ENCODE results near the gene IFI6.
A peak's percentile ranks its signal among the peaks of the same experiment; 100 is the strongest.
"Not testable (repeated sequence)": the region's sequence is repeated elsewhere in the genome, so short reads cannot be mapped to it uniquely, and the experiment has no call there.

The IFI6 gene

DNA sequence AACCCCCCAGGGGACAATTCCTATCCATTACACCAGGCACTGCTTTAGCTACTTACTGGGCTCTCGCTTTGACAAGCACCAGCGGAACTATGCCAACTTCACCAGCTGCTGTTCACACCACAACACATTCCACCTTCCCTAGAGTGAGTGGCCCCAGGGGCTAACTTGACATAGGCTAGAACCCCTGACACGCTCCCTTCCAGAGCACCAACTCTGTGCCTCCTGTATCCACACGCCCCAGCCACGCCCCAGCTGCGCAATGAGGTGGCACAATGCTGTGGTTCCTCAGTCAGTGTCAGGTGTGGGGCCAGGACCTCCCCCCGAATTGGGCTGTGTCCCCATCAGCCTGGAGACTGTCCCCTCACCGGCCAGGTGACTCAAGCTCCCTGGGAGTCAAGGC lies 25.3 kb downstream of the IFI6 start:
- Histone ChIP-seq H3K4me3 (ENCODE audit: low read depth, low read length) (no peak overlapping the region), H3K9me3 (ENCODE audit: control insufficient read depth, insufficient read depth, low read length) (no peaks in the 10 kb centered on the region), H3K27me3 (ENCODE audit: control insufficient read depth, insufficient read depth, low read length) (no peaks in the 10 kb centered on the region), H3K36me3 (ENCODE audit: control insufficient read depth, insufficient read depth, low read length) (no peaks in the 10 kb centered on the region), H3K4me1 (ENCODE audit: control insufficient read depth, insufficient read depth, low read length) (peaks cover 14% of the 10 kb centered on the region), H3K9ac (ENCODE audit: low read depth, low read length) (peak overlapping the region; percentile 24)

DNA sequence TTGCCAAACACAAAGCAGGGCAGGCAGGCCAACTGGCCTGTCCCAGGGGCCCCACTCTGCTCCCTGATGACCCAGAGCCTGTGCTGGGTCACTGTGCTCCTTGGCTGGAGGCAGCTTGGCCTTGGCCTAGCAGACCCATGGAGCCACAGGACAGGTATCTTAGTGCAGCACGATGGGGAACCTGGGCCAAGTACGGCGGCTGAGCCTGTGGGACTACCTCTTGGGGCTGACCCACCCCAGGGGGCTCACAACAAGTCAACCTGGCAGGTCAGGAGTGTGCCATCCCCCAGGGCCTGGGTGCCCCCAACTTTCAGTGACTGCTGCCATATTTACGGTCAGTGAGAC lies 26.9 kb downstream of the IFI6 start:
- H3K4me3 ChIP-seq (ENCODE audit: low read depth, low read length), result no peak overlapping the region

DNA sequence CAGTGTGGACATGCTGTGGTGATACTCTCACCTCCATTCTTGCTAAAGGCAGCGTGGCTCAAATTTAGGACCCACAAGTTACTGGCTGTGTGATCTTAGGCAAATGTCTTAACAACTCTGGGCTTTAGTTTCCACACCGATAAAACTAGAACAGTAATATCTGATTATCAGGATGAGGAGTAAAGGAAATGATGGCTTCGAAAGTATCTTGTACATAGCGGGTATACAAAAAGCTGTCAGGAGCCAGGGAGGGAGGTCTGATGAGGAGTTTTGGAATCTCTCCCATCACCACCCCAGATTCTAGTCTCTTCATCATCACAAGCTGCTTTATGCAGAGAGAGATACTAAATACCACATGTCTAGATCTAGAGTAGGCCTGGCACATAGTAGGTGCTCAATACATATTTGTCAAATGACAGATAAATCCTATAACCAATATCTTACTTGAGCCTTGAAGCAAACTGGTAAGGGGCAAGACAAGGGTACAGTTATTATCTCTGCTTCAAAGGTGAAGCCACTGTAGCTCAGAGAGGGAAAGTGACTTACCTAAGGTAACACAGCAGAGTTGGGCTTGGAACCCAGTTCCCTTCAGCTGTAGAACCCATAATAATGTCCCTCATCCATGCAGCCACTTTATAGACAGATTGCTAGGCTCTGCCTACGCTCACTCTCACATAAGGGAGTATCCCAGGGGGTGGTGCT lies 27.5 kb downstream of the IFI6 start:
- H3K36me3 ChIP-seq (ENCODE audit: control insufficient read depth, insufficient read depth, low read length), result no peaks in the 10 kb centered on the region
- H3K4me1 ChIP-seq (ENCODE audit: control insufficient read depth, insufficient read depth, low read length), result peaks cover 5% of the 10 kb centered on the region
- no peak overlapping the region for H3K4me3 ChIP-seq (ENCODE audit: low read depth, low read length)
- H3K9me3 ChIP-seq (ENCODE audit: control insufficient read depth, insufficient read depth, low read length), result no peaks in the 10 kb centered on the region
- H3K27me3 ChIP-seq (ENCODE audit: control insufficient read depth, insufficient read depth, low read length), result no peaks in the 10 kb centered on the region
- H3K9ac ChIP-seq (ENCODE audit: low read depth, low read length), result no peak overlapping the region

More for the DNA sequence above, 26.9 kb downstream of the IFI6 start:
- H3K36me3 ChIP-seq (ENCODE audit: control insufficient read depth, insufficient read depth, low read length), result no peaks in the 10 kb centered on the region
- H3K27me3 ChIP-seq (ENCODE audit: control insufficient read depth, insufficient read depth, low read length), result no peaks in the 10 kb centered on the region
- H3K9me3 ChIP-seq (ENCODE audit: control insufficient read depth, insufficient read depth, low read length), result no peaks in the 10 kb centered on the region
- H3K4me1 ChIP-seq (ENCODE audit: control insufficient read depth, insufficient read depth, low read length), result peaks cover 5% of the 10 kb centered on the region
- H3K9ac ChIP-seq (ENCODE audit: low read depth, low read length), result no peak overlapping the region

GRCh38 chr1:27643600-27644368 lies 28.2 kb downstream of the IFI6 start:
- H3K9me3 ChIP-seq (ENCODE audit: control insufficient read depth, insufficient read depth, low read length), result no peaks in the 10 kb centered on the region
- peaks cover 5% of the 10 kb centered on the region for H3K4me1 ChIP-seq (ENCODE audit: control insufficient read depth, insufficient read depth, low read length)
- H3K4me3 ChIP-seq (ENCODE audit: low read depth, low read length), result no peak overlapping the region
- no peaks in the 10 kb centered on the region for H3K36me3 ChIP-seq (ENCODE audit: control insufficient read depth, insufficient read depth, low read length)
- no peaks in the 10 kb centered on the region for H3K27me3 ChIP-seq (ENCODE audit: control insufficient read depth, insufficient read depth, low read length)
- H3K9ac ChIP-seq (ENCODE audit: low read depth, low read length), result no peak overlapping the region

GRCh38 chr1:27640514-27640913 lies 31.5 kb downstream of the IFI6 start:
- not testable (repeated sequence) for H3K27me3 ChIP-seq (ENCODE audit: control insufficient read depth, insufficient read depth, low read length); H3K9me3 ChIP-seq (ENCODE audit: control insufficient read depth, insufficient read depth, low read length); H3K36me3 ChIP-seq (ENCODE audit: control insufficient read depth, insufficient read depth, low read length); H3K4me3 ChIP-seq (ENCODE audit: low read depth, low read length); H3K4me1 ChIP-seq (ENCODE audit: control insufficient read depth, insufficient read depth, low read length); H3K9ac ChIP-seq (ENCODE audit: low read depth, low read length)

DNA sequence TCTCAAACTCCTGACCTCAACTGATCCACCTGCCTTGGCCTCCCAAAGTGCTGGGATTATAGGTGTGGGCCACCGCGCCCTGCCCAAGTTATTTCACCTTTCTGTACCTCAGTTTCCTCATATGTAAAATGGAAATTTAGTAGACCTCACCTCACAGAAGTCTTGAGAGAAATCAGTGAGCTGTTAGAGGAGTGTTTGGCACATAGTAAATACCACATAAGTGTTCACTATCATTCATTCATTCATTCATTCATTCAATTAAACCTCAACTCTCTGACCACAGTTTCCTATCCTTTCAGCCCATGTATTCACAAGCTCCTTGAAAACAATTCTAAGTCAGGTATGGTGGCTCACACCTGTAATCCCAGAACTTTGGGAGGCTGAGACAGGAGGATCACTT lies 33.2 kb downstream of the IFI6 start:
- H3K36me3 ChIP-seq (ENCODE audit: control insufficient read depth, insufficient read depth, low read length), result no peaks in the 10 kb centered on the region
- H3K9me3 ChIP-seq (ENCODE audit: control insufficient read depth, insufficient read depth, low read length), result no peaks in the 10 kb centered on the region
- H3K9ac ChIP-seq (ENCODE audit: low read depth, low read length), result no peak overlapping the region
- H3K4me3 ChIP-seq (ENCODE audit: low read depth, low read length), result no peak overlapping the region
- H3K27me3 ChIP-seq (ENCODE audit: control insufficient read depth, insufficient read depth, low read length), result peaks cover 24% of the 10 kb centered on the region
- peaks cover 5% of the 10 kb centered on the region for H3K4me1 ChIP-seq (ENCODE audit: control insufficient read depth, insufficient read depth, low read length)

- Histone ChIP-seq H3K36me3 (ENCODE audit: control insufficient read depth, insufficient read depth, low read length) (no peaks in the 10 kb centered on the region), H3K27me3 (ENCODE audit: control insufficient read depth, insufficient read depth, low read length) (peaks cover 30% of the 10 kb centered on the region), H3K4me1 (ENCODE audit: control insufficient read depth, insufficient read depth, low read length) (peaks cover under 1% of the 10 kb centered on the region), H3K9ac (ENCODE audit: low read depth, low read length) (no peak overlapping the region), H3K4me3 (ENCODE audit: low read depth, low read length) (no peak overlapping the region), H3K9me3 (ENCODE audit: control insufficient read depth, insufficient read depth, low read length) (no peaks in the 10 kb centered on the region)
These were observed 33.8 kb downstream of the IFI6 start for GRCh38 chr1:27638047-27638734.

GRCh38 chr1:27635396-27636142 lies 36.4 kb downstream of the IFI6 start:
- Histone ChIP-seq H3K36me3 (ENCODE audit: control insufficient read depth, insufficient read depth, low read length) (no peaks in the 10 kb centered on the region), H3K4me3 (ENCODE audit: low read depth, low read length) (no peak overlapping the region), H3K9ac (ENCODE audit: low read depth, low read length) (no peak overlapping the region), H3K27me3 (ENCODE audit: control insufficient read depth, insufficient read depth, low read length) (peaks cover 38% of the 10 kb centered on the region), H3K4me1 (ENCODE audit: control insufficient read depth, insufficient read depth, low read length) (peaks cover 4% of the 10 kb centered on the region), H3K9me3 (ENCODE audit: control insufficient read depth, insufficient read depth, low read length) (no peaks in the 10 kb centered on the region)

DNA sequence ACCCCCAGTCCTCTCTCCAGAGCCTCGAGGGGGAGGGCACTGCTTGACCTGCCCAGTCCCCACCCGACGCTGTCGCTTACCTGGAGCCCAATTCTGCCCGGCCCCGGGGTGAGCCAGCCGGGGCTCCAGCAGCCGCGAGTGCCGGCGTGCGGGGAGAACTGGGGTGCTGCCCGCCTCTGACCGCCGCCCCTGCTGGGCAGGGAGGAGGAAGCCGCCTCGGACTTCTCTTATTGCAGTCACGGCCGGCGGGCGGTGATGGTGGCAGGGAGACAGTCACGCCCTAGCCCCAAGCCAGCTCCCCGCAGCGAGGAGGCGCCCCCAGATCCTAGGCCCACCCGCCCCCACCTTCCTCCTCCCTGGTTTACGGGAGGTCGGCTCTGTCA lies 37.0 kb downstream of the IFI6 start, which contains the start of gene FGR:
TSS of gene FGR (minus strand) at position 201 of the 383 bp plus-strand sequence. CDS start 11,269 bp downstream, outside the sequence.
- H3K4me3 ChIP-seq (ENCODE audit: low read depth, low read length), result peak within 1 kb of the TSS; percentile 66
- peaks cover 4% of the 10 kb centered on the region for H3K4me1 ChIP-seq (ENCODE audit: control insufficient read depth, insufficient read depth, low read length)
- no peak within 1 kb of the TSS for H3K9ac ChIP-seq (ENCODE audit: low read depth, low read length)

DNA sequence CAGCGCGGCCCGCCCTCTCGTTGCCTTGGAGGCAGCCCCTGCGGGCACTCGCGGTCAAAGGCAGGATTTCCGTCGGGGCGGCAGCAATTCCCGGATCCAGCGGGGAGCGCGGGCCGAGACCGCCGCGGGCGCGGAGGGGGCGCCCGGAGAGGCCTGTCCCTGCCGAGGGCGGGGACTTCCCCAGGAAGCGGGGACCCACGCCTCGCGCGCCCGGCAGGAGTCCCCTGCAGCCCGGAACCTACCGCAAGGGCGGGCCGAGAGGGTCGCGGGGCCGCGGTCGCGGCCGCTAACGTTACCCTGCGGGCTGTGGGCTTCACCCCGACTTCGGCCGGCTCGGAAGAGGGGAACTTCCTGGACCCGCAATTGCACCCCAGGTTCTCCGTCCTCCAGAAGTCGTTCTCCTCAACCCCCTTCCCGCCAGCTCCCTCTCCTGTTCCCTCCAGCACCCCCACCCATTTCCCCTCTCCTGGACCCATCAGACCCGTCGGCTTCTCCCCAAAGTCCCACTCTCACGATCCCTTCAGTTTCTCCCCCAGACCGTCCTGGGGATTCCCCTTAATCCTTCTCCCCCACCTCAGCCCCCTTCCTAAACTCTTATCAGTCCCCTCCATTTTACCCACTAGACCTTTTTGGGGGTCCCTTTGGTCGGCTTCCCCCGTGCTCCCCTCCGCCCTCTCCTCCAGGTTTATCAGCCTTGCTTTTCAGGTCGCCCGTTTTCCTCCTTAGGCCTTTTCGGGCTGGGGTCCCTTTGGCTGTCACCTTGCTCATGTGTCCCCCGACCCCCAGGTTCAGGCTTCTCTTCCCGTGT lies 37.6 kb downstream of the IFI6 start:
- H3K36me3 ChIP-seq (ENCODE audit: control insufficient read depth, insufficient read depth, low read length), result no peaks in the 10 kb centered on the region
- no peaks in the 10 kb centered on the region for H3K9me3 ChIP-seq (ENCODE audit: control insufficient read depth, insufficient read depth, low read length)
- H3K27me3 ChIP-seq (ENCODE audit: control insufficient read depth, insufficient read depth, low read length), result peaks cover 40% of the 10 kb centered on the region
- H3K9ac ChIP-seq (ENCODE audit: low read depth, low read length), result no peak overlapping the region
- H3K4me1 ChIP-seq (ENCODE audit: control insufficient read depth, insufficient read depth, low read length), result peaks cover 7% of the 10 kb centered on the region
- peak overlapping the region; percentile 66 for H3K4me3 ChIP-seq (ENCODE audit: low read depth, low read length)

More for the DNA sequence above, 37.0 kb downstream of the IFI6 start, which contains the start of gene FGR:
- Histone ChIP-seq H3K36me3 (ENCODE audit: control insufficient read depth, insufficient read depth, low read length) (no peaks in the 10 kb centered on the region), H3K27me3 (ENCODE audit: control insufficient read depth, insufficient read depth, low read length) (peaks cover 38% of the 10 kb centered on the region), H3K9me3 (ENCODE audit: control insufficient read depth, insufficient read depth, low read length) (no peaks in the 10 kb centered on the region)

Data from iPS-15b (cell line).